LNCaP clone FGC (cell line): ENCODE data around the gene FAM187B.

Experiments
- DNase-seq: peaks from one replicate; pipeline ENCODE4 v3.0.0-alpha.2; 2011; ENCODE audit warnings: low read depth
- H3K4me3 ChIP-seq: 2 replicates; pipeline ENCODE4 v1.5.1; 2011; ENCODE audit warnings: mild to moderate bottlenecking, low read depth, low read length, control low read depth
- TF ChIP-seq, protein P1 (sequence below): IDR thresholded peaks from 2 replicates; pipeline ENCODE4 v1.5.1; 2012; ENCODE audit warnings: mild to moderate bottlenecking; ENCODE audit not compliant: control insufficient read depth, insufficient read depth; ENCODE audit errors: extremely low read depth

FAM187B gene

DNA sequence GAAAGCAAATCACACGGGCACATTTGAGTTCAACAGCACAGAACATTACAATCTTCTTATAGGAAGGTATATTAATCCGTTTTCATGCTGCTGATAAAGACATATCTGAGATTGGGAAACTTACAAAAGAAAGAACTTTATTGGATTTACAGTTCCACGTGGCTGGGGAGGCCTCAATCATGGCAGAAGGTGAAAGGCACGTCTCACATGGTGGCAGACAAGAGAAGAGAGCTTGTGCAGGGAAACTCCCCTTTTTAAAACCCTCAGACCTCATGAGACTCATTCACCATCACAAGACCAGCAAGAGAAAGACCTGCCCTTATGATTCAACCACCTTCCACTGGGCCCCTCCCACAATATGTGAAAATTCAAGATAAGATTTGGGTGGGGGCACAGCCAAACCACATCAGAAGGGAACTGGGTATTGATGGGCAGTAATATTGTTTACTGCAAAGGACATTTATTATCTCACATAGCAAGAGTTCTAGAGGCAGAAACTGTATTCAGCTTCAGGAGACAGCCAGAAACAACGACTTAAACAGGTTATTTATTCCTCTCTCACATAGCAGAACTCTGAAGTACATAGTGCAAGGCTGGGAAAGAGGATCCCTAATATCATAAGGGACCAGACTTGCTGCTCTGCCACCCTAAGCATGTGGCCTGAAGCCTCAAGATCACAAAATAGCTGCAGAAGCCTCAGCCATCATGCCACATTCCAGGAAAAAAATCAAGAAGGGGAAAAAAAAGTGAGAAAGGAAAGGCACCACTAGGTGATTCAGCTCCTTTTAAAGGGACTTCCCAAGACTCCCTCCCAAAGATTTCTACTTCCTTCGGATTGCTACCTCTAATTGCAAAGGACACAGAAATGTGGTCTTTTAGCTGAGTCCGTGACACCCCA is 50.9 kb downstream of the FAM187B start:
- TF ChIP-seq, protein P1, sequence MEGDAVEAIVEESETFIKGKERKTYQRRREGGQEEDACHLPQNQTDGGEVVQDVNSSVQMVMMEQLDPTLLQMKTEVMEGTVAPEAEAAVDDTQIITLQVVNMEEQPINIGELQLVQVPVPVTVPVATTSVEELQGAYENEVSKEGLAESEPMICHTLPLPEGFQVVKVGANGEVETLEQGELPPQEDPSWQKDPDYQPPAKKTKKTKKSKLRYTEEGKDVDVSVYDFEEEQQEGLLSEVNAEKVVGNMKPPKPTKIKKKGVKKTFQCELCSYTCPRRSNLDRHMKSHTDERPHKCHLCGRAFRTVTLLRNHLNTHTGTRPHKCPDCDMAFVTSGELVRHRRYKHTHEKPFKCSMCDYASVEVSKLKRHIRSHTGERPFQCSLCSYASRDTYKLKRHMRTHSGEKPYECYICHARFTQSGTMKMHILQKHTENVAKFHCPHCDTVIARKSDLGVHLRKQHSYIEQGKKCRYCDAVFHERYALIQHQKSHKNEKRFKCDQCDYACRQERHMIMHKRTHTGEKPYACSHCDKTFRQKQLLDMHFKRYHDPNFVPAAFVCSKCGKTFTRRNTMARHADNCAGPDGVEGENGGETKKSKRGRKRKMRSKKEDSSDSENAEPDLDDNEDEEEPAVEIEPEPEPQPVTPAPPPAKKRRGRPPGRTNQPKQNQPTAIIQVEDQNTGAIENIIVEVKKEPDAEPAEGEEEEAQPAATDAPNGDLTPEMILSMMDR = no peak
- no peak overlapping the region for H3K4me3 ChIP-seq
- DNase-seq = no peak

DNA sequence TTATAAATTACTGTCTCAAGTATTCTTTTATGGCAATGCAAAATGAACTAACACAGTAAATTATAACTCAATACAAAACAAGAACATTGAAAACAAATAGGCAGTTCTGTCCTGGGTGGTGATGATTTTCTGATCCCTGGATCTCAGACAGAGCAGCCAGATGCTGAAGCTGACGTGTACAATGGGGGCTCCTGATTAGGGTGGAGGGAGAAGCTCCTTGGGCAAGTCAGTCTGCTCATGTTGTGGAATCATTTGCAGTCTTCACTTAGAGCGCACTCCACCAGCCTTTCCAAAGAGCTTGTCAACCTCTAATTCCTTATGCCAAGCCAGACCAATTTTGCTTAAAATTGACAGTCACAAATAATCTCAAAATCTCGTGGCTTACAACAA is 52.4 kb downstream of the FAM187B start:
- no peak overlapping the region for H3K4me3 ChIP-seq
- no peak for DNase-seq
- TF ChIP-seq, protein P1 = no peak
